HG03565 (cell line): ENCODE measurements around the gene HLA-F.

Experiments used
- ATAC-seq: cut with Tn5 transposase; IDR thresholded peaks from one replicate; pipeline ENCODE4 v1.9.1; 2021; ENCODE audit warnings: mild to moderate bottlenecking, moderate library complexity; ENCODE audit not compliant: unreplicated experiment

HLA-F gene

GRCh38 chr6:29742127-29742526, 18.9 kb downstream of the HLA-F start:
- no peak for ATAC-seq

- no peak for ATAC-seq
Observed at GRCh38 chr6:29743025-29743424, 19.8 kb downstream of the HLA-F start.

GRCh38 chr6:29743568-29743967, 20.3 kb downstream of the HLA-F start:
- no peak for ATAC-seq

GRCh38 chr6:29744131-29744530, 20.9 kb downstream of the HLA-F start:
- no peak for ATAC-seq

GRCh38 chr6:29744621-29745020, 21.4 kb downstream of the HLA-F start:
- no peak for ATAC-seq

- no peak for ATAC-seq
Observed at GRCh38 chr6:29745386-29745785, 22.2 kb downstream of the HLA-F start.

GRCh38 chr6:29745855-29746449, 22.7 kb downstream of the HLA-F start:
- ATAC-seq, result no peak

- no peak for ATAC-seq
Observed at GRCh38 chr6:29746846-29747687, 23.8 kb downstream of the HLA-F start.

GRCh38 chr6:29747688-29748250, 24.5 kb downstream of the HLA-F start:
- no peak for ATAC-seq

- ATAC-seq, result no peak
Observed at GRCh38 chr6:29748391-29749307, 25.4 kb downstream of the HLA-F start.

GRCh38 chr6:29749308-29749662, 26.1 kb downstream of the HLA-F start:
- ATAC-seq, result no peak

GRCh38 chr6:29749668-29750067, 26.4 kb downstream of the HLA-F start:
- ATAC-seq, result no peak

GRCh38 chr6:29750709-29751108, 27.5 kb downstream of the HLA-F start:
- ATAC-seq, result no peak

- ATAC-seq, result no peak
Observed at GRCh38 chr6:29751480-29751879, 28.2 kb downstream of the HLA-F start.

GRCh38 chr6:29752451-29753308, 29.4 kb downstream of the HLA-F start:
- peak; percentile 61 for ATAC-seq

GRCh38 chr6:29753309-29753644, 30.0 kb downstream of the HLA-F start:
- ATAC-seq, result no peak

- ATAC-seq, result no peak
Observed at GRCh38 chr6:29755295-29755871, 32.1 kb downstream of the HLA-F start.

- ATAC-seq, result no peak
Observed at GRCh38 chr6:29757282-29757681, 34.0 kb downstream of the HLA-F start.

GRCh38 chr6:29757701-29758293, 34.6 kb downstream of the HLA-F start:
- ATAC-seq, result no peak

- ATAC-seq, result no peak
Observed at GRCh38 chr6:29758761-29759160, 35.5 kb downstream of the HLA-F start.
